Epithelial cell of esophagus (primary cell): Measurements from ENCODE around the gene GPR137B.
"Not testable (repeated sequence)": the region's sequence is repeated elsewhere in the genome, so short reads cannot be mapped to it uniquely, and the experiment has no call there.

Source experiments
- DNase-seq: peaks from one replicate; pipeline ENCODE4 v3.0.0; 2010; ENCODE audit warnings: low read depth
- H3K4me3 ChIP-seq: 2 replicates; pipeline ENCODE4 v1.5.1; 2011; ENCODE audit warnings: mild to moderate bottlenecking, low read length, control low read depth
- TF ChIP-seq, protein P1 (sequence below): IDR thresholded peaks from 2 replicates; pipeline ENCODE4 v1.5.1; 2011; ENCODE audit warnings: low read depth, mild to moderate bottlenecking, low read length, control low read depth, inconsistent platforms; ENCODE audit not compliant: insufficient read depth; ENCODE audit errors: missing control alignments

Gene GPR137B

DNA sequence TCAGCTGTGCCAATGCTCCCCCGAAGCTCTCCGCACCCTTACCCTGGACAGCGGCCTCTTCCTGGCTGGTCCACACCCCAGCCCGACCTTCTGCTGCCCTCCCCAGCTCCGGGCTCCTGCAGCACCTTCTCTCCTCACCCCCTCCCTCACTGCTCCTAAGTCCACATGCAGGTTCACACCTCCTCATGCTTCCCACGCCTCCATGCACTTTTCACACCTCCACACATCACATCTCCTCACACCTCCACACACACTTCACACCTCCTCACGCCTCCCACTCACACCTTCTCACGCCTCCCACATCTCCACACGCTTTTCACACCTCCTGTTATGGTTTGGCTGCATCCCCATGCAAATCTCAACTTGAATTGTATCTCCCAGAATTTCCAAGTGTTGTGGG lies 18.9 kb downstream of the GPR137B start:
- TF ChIP-seq, protein P1, sequence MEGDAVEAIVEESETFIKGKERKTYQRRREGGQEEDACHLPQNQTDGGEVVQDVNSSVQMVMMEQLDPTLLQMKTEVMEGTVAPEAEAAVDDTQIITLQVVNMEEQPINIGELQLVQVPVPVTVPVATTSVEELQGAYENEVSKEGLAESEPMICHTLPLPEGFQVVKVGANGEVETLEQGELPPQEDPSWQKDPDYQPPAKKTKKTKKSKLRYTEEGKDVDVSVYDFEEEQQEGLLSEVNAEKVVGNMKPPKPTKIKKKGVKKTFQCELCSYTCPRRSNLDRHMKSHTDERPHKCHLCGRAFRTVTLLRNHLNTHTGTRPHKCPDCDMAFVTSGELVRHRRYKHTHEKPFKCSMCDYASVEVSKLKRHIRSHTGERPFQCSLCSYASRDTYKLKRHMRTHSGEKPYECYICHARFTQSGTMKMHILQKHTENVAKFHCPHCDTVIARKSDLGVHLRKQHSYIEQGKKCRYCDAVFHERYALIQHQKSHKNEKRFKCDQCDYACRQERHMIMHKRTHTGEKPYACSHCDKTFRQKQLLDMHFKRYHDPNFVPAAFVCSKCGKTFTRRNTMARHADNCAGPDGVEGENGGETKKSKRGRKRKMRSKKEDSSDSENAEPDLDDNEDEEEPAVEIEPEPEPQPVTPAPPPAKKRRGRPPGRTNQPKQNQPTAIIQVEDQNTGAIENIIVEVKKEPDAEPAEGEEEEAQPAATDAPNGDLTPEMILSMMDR, result no peak
- no peak for DNase-seq
- H3K4me3 ChIP-seq, result no peak overlapping the region

DNA sequence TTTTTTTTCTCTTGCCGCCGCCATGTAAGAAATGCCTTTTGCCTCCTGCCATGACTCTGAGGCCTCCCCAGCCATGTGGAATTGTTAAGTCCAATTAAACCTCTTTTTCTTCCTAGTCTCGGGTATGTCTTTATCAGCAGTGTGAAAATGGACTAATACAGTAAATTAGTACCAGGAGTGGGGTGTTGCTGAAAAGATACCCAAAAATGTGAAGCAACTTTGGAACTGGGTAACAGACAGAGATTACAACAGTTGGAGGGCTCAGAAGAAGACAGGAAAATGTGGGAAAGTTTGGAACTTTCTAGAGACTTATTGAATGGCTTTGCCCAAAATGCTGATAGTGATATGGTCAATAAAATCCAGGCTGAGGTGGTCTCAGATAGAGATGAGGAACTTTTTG lies 19.4 kb downstream of the GPR137B start:
- not testable (repeated sequence) for H3K4me3 ChIP-seq, DNase-seq

DNA sequence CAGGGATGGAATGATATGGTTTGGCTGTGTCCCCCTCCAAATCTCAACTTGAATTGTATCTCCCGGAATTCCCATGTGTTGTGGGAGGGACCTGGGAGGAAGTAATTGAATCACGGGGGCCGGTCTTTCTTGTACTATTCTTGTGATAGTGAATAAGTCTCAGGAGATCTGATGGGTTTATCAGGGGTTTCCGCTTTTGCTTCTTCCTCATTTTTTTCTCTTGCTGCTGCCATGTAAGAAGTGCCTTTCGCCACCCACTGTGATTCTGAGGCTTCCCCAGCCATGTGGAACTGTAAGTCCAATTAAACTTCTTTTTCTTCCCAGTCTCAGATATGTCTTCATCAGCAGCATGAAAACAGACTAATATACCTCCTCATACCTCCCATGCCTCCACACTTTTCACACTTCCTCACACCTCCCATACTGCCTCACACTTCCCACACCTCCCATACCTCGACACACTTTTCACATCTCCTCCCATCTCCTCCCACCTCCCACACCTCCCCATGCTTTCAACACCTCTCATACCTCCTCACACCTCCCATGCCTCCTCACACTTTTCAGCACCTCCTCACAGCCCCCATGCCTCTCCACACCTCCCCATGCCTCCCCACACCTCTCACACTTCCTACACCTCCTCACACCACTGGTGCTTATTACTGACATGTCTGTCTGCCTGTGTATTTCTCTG lies 21.3 kb downstream of the GPR137B start:
- DNase-seq, result no peak
- H3K4me3 ChIP-seq, result no peak overlapping the region
- TF ChIP-seq, protein P1, result no peak

DNA sequence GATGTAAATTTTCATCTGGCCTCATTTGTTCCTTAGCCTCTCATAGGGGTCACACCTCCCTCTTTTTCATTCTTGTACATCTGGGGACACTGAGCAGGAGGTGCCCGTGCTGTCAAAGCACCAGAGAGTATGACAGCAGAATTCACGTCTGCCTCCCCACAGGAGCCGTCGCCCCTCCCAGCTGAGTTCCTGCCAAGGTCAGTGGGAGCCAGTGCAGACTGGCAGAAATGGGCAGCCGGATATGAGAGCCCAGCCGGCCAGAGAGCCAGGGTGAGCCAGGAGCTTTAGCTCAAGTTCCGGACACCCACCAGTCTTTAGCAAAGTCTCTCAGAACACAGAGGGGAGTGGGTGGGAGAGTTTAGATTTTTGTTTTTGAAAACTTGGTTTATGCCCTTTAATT lies 21.9 kb downstream of the GPR137B start:
- H3K4me3 ChIP-seq, result no peak overlapping the region
- TF ChIP-seq, protein P1, result no peak
- DNase-seq, result no peak

DNA sequence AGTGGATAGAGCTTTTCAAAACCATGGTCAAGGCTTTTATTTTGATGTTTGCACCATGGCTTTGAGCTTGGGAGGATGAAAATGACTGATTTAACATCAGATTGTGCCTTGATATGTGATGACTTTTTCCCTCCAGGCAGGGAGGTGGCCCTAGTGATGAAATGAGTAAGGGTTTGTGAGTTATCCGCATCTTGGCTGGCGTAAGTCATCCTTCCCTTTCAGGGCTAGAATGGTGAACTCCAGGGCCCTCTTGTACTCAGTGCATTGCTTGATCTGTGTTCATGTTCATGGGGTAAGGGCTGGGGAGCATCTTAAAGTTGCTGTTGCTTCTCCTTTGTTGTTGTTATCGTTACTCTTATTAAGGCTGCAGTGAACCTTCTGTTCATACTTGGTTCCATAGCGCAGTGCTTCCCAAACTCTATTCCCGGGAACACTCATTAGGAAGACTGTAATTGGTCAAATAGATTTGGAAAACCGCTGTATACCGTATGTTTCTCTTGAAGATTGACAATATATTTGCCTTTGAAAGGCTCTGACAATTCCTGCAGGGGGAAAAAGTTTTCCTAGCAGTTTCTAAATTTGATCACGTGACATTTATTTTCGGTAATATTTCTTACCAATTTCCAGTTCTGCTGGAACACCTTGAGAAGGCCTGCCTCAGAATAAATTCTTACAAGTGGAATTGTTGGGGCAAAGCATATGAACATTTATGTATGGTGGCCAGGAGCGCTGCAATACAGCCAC lies 23.1 kb downstream of the GPR137B start:
- DNase-seq, result no peak
- H3K4me3 ChIP-seq, result no peak overlapping the region
- TF ChIP-seq, protein P1, result no peak

DNA sequence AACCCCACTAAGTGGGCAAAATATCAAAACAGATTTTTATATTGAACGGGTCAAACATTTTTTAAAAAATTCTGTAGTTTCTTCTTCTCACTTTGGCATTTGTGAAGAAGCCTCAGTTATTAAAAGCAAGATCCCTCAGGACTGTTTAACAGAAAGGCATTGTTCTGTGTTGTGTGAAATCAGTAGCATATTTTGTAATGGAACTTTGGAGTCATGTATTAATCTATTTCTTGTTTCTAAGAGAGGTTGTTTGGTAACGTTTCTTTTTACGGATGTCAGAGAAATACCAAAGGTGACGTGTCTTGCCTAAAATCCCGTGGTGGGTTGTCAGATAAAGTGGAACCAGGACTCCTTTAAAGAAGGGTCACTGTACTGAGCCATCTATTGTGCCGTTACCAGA lies 23.7 kb downstream of the GPR137B start:
- H3K4me3 ChIP-seq, result no peak overlapping the region
- no peak for DNase-seq
- TF ChIP-seq, protein P1, result no peak

DNA sequence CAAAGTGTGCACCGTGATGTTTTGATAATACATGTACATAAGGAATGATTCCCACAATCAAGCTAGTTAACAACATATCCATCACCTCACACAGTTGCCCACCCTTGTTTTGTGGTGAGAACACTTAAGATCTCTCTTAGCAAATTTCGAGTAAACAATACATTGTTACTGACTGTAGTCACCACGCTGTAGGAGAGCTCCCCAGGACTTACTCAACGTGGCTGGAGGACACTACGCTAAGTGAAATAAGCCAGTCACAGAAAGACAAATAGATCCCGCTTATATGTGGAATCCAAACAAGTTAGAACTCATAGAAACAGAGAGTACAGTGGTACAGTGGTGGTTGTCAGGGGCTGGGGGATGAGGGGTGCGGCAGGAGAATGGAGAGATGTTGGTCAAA lies 24.8 kb downstream of the GPR137B start:
- no peak overlapping the region for H3K4me3 ChIP-seq
- no peak for DNase-seq
- TF ChIP-seq, protein P1, result no peak
